GM12878 (cell line): Measurements from ENCODE around the gene CAMKMT.

Experiments used
- EP300 ChIP-seq, 2 experiments: fragments of 150-350 bp in 1 of 2; IDR thresholded peaks; 2 replicates each; pipeline ENCODE4 v1.6.1; 2011 to 2012; ENCODE audit warnings: low read depth in 2 of 2, low read length in 2 of 2, borderline replicate concordance in 1 of 2, improper control_type of control experiment in 1 of 2, inconsistent platforms in 1 of 2; ENCODE audit not compliant: control insufficient read depth in 1 of 2
- FOXK2 ChIP-seq: fragments of 450-650 bp; IDR thresholded peaks from 2 replicates; pipeline ENCODE4 v1.6.1; 2017; ENCODE audit warnings: mild to moderate bottlenecking, moderate library complexity
- SRF ChIP-seq, 2 experiments: IDR thresholded peaks; 2 replicates each; pipeline ENCODE4 v1.6.1; 2011; ENCODE audit warnings: low read depth in 2 of 2, low read length in 2 of 2, mild to moderate bottlenecking in 1 of 2, moderate library complexity in 1 of 2
- TF ChIP-seq, protein P1 (sequence below), 3 experiments: IDR thresholded peaks in 2 of 3; conservative IDR thresholded peaks in 1 of 3; 2 replicates each; pipeline ENCODE4 v1.5.1; 2011; ENCODE audit warnings: low read depth in 3 of 3, low read length in 3 of 3, mild to moderate bottlenecking in 3 of 3, control low read depth in 2 of 3, moderate library complexity in 2 of 3, inconsistent platforms in 1 of 3, mixed read lengths in 1 of 3; ENCODE audit not compliant: control insufficient read depth in 2 of 3, insufficient read depth in 1 of 3; ENCODE audit errors: extremely low read depth in 1 of 3
- TF ChIP-seq, protein P2 (sequence below): IDR thresholded peaks from 2 replicates; pipeline ENCODE4 v1.6.1; 2012; ENCODE audit warnings: mild to moderate bottlenecking, low read depth, low read length

GRCh38 chr2:44777537-44777936, 415.8 kb downstream of the CAMKMT start:
- no peak for TF ChIP-seq EP300 (IDR thresholded peaks at IDR 0.05; ENCODE audit: borderline replicate concordance in 1 of 2, control insufficient read depth in 1 of 2, low read depth in 2 of 2, low read length in 2 of 2)
- TF ChIP-seq, protein P1, sequence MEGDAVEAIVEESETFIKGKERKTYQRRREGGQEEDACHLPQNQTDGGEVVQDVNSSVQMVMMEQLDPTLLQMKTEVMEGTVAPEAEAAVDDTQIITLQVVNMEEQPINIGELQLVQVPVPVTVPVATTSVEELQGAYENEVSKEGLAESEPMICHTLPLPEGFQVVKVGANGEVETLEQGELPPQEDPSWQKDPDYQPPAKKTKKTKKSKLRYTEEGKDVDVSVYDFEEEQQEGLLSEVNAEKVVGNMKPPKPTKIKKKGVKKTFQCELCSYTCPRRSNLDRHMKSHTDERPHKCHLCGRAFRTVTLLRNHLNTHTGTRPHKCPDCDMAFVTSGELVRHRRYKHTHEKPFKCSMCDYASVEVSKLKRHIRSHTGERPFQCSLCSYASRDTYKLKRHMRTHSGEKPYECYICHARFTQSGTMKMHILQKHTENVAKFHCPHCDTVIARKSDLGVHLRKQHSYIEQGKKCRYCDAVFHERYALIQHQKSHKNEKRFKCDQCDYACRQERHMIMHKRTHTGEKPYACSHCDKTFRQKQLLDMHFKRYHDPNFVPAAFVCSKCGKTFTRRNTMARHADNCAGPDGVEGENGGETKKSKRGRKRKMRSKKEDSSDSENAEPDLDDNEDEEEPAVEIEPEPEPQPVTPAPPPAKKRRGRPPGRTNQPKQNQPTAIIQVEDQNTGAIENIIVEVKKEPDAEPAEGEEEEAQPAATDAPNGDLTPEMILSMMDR (IDR thresholded peaks at IDR 0.05 in 2 of 3, conservative IDR thresholded peaks at IDR 0.05 in 1 of 3; ENCODE audit: control insufficient read depth in 2 of 3, extremely low read depth in 1 of 3, insufficient read depth in 1 of 3, low read depth in 3 of 3, low read length in 3 of 3), result no peak
- no peak for TF ChIP-seq FOXK2
- TF ChIP-seq SRF (IDR thresholded peaks at IDR 0.05; ENCODE audit: low read depth in 2 of 2, low read length in 2 of 2), result no peak
- TF ChIP-seq, protein P2, sequence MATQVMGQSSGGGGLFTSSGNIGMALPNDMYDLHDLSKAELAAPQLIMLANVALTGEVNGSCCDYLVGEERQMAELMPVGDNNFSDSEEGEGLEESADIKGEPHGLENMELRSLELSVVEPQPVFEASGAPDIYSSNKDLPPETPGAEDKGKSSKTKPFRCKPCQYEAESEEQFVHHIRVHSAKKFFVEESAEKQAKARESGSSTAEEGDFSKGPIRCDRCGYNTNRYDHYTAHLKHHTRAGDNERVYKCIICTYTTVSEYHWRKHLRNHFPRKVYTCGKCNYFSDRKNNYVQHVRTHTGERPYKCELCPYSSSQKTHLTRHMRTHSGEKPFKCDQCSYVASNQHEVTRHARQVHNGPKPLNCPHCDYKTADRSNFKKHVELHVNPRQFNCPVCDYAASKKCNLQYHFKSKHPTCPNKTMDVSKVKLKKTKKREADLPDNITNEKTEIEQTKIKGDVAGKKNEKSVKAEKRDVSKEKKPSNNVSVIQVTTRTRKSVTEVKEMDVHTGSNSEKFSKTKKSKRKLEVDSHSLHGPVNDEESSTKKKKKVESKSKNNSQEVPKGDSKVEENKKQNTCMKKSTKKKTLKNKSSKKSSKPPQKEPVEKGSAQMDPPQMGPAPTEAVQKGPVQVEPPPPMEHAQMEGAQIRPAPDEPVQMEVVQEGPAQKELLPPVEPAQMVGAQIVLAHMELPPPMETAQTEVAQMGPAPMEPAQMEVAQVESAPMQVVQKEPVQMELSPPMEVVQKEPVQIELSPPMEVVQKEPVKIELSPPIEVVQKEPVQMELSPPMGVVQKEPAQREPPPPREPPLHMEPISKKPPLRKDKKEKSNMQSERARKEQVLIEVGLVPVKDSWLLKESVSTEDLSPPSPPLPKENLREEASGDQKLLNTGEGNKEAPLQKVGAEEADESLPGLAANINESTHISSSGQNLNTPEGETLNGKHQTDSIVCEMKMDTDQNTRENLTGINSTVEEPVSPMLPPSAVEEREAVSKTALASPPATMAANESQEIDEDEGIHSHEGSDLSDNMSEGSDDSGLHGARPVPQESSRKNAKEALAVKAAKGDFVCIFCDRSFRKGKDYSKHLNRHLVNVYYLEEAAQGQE, result no peak
